Tibial nerve (tissue), 4 donors: Measurements from ENCODE around the gene PRKAR1A.
A peak's percentile ranks its signal among the peaks of the same experiment; 100 is the strongest.

Experiments used
- EP300 ChIP-seq, 2 donors: sonication (generic); formaldehyde crosslinking; IDR thresholded peaks; one replicate each; pipeline ENCODE4 v1.6.1; 2017; ENCODE audit warnings: antibody characterized with exemption in 2 of 2, mild to moderate bottlenecking in 1 of 2
- POLR2A ChIP-seq, 2 donors: fragments of 450-650 bp; IDR thresholded peaks; one replicate each; pipeline ENCODE4 v1.6.1; 2017; ENCODE audit warnings: antibody characterized with exemption in 2 of 2, mild to moderate bottlenecking in 2 of 2, moderate library complexity in 2 of 2
- TF ChIP-seq, protein P1 (sequence below), 5 experiments: fragments of 200-600 bp in 3 of 5; fragments of 450-650 bp in 2 of 5; sonication (generic) in 3 of 5; IDR thresholded peaks; one replicate each; pipeline ENCODE4 v1.5.1; 2016 to 2019; ENCODE audit warnings: antibody characterized with exemption in 5 of 5, mild to moderate bottlenecking in 3 of 5, moderate library complexity in 2 of 5

DNA sequence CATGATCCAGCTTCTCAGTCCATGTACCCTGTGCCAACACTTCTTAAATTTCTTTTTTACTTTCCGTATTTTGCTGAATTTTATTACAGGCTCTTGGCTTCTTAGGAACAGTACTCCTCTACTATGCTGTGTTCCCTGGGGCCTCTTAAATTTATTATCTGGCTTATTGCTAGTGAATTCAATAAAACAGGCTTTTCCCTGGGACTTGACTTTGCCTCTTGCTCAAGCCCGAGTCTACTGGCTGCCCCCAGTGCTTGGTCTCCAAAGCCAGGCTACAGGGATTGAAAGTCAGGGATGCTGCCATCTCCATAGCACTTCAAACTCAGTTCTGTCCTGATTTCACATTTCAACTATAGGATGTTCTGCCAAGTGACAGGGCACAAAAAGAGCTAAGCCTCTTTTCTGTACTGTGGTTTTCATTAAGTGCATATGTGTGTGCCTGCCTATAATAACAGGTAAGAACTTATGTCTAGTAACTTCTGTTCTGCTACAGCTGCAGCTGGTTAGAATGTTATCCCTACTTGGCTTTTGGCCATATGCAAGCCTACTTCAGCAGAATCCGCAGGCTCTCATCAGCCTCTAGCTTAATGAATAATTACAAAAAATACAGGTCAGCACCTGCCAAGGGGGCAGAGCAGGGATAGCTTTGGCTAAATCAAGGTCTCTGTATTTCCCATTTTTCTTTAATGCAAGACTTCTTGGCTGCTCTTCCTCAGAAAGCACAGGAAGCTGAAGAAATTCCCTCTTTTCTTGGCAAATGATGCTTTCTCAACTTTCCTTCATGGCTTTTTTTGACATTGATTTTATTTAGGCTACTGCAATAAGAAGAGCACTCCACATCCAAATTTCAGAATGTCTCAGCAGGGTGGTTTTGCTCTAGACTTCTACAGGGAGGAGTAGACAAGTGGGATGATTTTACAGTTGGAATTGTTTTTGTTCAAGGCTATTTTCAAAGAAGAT, 80.7 kb downstream of the PRKAR1A start:
- TF ChIP-seq, protein P1, sequence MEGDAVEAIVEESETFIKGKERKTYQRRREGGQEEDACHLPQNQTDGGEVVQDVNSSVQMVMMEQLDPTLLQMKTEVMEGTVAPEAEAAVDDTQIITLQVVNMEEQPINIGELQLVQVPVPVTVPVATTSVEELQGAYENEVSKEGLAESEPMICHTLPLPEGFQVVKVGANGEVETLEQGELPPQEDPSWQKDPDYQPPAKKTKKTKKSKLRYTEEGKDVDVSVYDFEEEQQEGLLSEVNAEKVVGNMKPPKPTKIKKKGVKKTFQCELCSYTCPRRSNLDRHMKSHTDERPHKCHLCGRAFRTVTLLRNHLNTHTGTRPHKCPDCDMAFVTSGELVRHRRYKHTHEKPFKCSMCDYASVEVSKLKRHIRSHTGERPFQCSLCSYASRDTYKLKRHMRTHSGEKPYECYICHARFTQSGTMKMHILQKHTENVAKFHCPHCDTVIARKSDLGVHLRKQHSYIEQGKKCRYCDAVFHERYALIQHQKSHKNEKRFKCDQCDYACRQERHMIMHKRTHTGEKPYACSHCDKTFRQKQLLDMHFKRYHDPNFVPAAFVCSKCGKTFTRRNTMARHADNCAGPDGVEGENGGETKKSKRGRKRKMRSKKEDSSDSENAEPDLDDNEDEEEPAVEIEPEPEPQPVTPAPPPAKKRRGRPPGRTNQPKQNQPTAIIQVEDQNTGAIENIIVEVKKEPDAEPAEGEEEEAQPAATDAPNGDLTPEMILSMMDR (IDR thresholded peaks at IDR 0.05), result no peak
- TF ChIP-seq POLR2A (IDR thresholded peaks at IDR 0.05) (no peak), EP300 (IDR thresholded peaks at IDR 0.05) (peak in 1 of 2 donors; percentile 59)
